Thyroid gland (tissue), 4 donors: ENCODE data around the gene AZGP1.

Experiments used
- POLR2A ChIP-seq, 2 donors: fragments of 450-650 bp; IDR thresholded peaks; one replicate each; pipeline ENCODE4 v1.6.1; 2017; ENCODE audit warnings: antibody characterized with exemption in 2 of 2, mild to moderate bottlenecking in 2 of 2, moderate library complexity in 1 of 2
- TF ChIP-seq, protein P1 (sequence below), 6 experiments: fragments of 200-600 bp in 3 of 6; fragments of 450-650 bp in 3 of 6; sonication (generic) in 3 of 6; IDR thresholded peaks; one replicate each; pipeline ENCODE4 v1.5.1; 2016 to 2019; ENCODE audit warnings: antibody characterized with exemption in 6 of 6, mild to moderate bottlenecking in 2 of 6, inconsistent platforms in 1 of 6, moderate library complexity in 1 of 6

DNA sequence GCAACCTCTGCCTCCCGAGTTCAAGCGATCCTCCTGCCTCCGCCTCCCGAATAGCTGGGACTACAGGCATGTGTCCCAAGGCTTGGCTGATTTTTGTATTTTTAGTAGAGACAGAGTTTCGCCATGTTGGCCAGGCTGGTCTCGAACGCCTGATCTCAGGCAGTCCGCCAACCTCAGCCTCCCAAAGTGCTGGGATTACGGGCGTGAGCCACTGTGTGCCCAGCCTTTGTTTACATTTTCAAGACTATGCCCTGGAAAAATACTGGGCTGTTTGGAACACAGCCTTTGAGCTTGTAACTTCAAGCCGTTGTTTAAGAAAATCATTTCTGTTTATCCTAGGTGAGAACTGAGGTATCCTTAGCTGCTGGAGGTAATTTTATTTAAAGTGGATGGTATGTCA, 41.5 kb upstream of the AZGP1 start:
- TF ChIP-seq, protein P1, sequence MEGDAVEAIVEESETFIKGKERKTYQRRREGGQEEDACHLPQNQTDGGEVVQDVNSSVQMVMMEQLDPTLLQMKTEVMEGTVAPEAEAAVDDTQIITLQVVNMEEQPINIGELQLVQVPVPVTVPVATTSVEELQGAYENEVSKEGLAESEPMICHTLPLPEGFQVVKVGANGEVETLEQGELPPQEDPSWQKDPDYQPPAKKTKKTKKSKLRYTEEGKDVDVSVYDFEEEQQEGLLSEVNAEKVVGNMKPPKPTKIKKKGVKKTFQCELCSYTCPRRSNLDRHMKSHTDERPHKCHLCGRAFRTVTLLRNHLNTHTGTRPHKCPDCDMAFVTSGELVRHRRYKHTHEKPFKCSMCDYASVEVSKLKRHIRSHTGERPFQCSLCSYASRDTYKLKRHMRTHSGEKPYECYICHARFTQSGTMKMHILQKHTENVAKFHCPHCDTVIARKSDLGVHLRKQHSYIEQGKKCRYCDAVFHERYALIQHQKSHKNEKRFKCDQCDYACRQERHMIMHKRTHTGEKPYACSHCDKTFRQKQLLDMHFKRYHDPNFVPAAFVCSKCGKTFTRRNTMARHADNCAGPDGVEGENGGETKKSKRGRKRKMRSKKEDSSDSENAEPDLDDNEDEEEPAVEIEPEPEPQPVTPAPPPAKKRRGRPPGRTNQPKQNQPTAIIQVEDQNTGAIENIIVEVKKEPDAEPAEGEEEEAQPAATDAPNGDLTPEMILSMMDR (IDR thresholded peaks at IDR 0.05), result no peak
- TF ChIP-seq POLR2A (IDR thresholded peaks at IDR 0.05), result no peak
